DOHH2 (cell line): ENCODE data around the gene EFCAB9.

ENCODE experiments used
- H3F3A ChIP-seq: fragments of 200-600 bp; sonication (generic), shearing (Covaris generic); 2 replicates; pipeline ENCODE4 v1.6.0; 2016; ENCODE audit warnings: antibody characterized with exemption, mild to moderate bottlenecking; ENCODE audit not compliant: control insufficient read depth, insufficient read depth
- H3K27ac ChIP-seq: fragments of 200-600 bp; sonication (generic); 2 replicates; pipeline ENCODE4 v1.5.1; 2014; ENCODE audit warnings: low read depth, mild to moderate bottlenecking, low read length, moderate library complexity
- H3K27me3 ChIP-seq: fragments of 200-600 bp; sonication (generic); 2 replicates; pipeline ENCODE4 v1.6.1; 2014; ENCODE audit warnings: mild to moderate bottlenecking, low read length, mixed read lengths; ENCODE audit not compliant: control insufficient read depth
- H3K36me3 ChIP-seq: fragments of 200-600 bp; sonication (generic); 2 replicates; pipeline ENCODE4 v1.6.1; 2014; ENCODE audit warnings: mild to moderate bottlenecking, low read length, moderate library complexity, mixed read lengths; ENCODE audit not compliant: control insufficient read depth
- H3K4me1 ChIP-seq: fragments of 200-600 bp; sonication (generic); 2 replicates; pipeline ENCODE4 v1.6.1; 2014; ENCODE audit warnings: mild to moderate bottlenecking, low read length, mixed read lengths; ENCODE audit not compliant: control insufficient read depth
- H3K4me2 ChIP-seq: fragments of 200-600 bp; sonication (generic); 2 replicates; pipeline ENCODE4 v1.6.0; 2014; ENCODE audit warnings: mild to moderate bottlenecking, low read length, moderate library complexity
- H3K4me3 ChIP-seq: fragments of 200-600 bp; sonication (generic); 2 replicates; pipeline ENCODE4 v1.5.1; 2014; ENCODE audit warnings: mild to moderate bottlenecking, low read length, mixed read lengths
- H3K79me2 ChIP-seq: fragments of 200-600 bp; sonication (generic); 2 replicates; pipeline ENCODE4 v1.6.1; 2014; ENCODE audit warnings: mild to moderate bottlenecking, low read length, mixed read lengths; ENCODE audit not compliant: control insufficient read depth
- H3K9me2 ChIP-seq: fragments of 200-600 bp; sonication (generic); replicated peaks from 2 replicates; pipeline ENCODE4 v1.6.1; 2014; ENCODE audit warnings: mild to moderate bottlenecking, low read length, mixed read lengths; ENCODE audit not compliant: control insufficient read depth
- H3K9me3 ChIP-seq: fragments of 200-600 bp; sonication (generic); 2 replicates; pipeline ENCODE4 v1.6.1; 2014; ENCODE audit warnings: antibody characterized with exemption, low read length, mixed read lengths; ENCODE audit not compliant: control insufficient read depth, insufficient read depth
- H4K20me1 ChIP-seq: fragments of 200-600 bp; sonication (generic); 2 replicates; pipeline ENCODE4 v1.6.0; 2014; ENCODE audit warnings: low read depth, mild to moderate bottlenecking, antibody characterized with exemption, low read length, moderate library complexity; ENCODE audit not compliant: control insufficient read depth, insufficient read depth
- EZH2phosphoT487 ChIP-seq: fragments of 200-600 bp; sonication (generic); IDR thresholded peaks from 2 replicates; pipeline ENCODE4 v1.6.1; 2017; ENCODE audit warnings: borderline replicate concordance, mild to moderate bottlenecking, antibody characterized with exemption, low read length, moderate library complexity, mixed read lengths
- TF ChIP-seq, protein P1 (sequence below): fragments of 200-600 bp; sonication (generic); IDR thresholded peaks from one replicate; pipeline ENCODE4 v1.5.1; 2014; ENCODE audit warnings: antibody characterized with exemption, mild to moderate bottlenecking, low read depth, low read length; ENCODE audit not compliant: poor library complexity, severe bottlenecking

Gene EFCAB9

DNA sequence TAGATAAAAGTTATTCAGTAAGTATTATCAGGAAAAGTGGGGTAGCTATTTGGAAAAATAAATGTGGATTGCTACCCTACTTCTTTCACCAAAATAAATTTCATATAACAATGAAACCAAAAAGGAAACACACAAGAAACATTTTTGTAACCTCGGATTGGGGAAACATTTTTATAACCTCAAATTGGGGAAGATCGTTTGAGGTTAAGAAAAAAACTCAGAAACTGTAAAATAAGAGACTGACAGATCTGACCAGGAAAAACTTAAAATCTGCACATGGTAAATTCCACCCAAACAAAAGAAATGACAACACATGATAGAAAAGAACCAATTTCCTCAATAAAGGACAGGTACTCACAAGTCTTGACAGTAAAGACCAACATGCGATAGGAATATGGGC is 13.5 kb downstream of the EFCAB9 start:
- Histone ChIP-seq H3K36me3 (peaks cover 20% of the 10 kb centered on the region), H3K9me3 (no peaks in the 10 kb centered on the region), H3F3A (no peaks in the 10 kb centered on the region), H3K27me3 (no peaks in the 10 kb centered on the region), H3K4me3 (no peak overlapping the region), H3K4me1 (no peaks in the 10 kb centered on the region), H3K9me2 (no peaks in the 10 kb centered on the region), H3K27ac (no peak overlapping the region), H4K20me1 (no peaks in the 10 kb centered on the region), H3K79me2 (no peaks in the 10 kb centered on the region), H3K4me2 (no peak overlapping the region)
- no peak for TF ChIP-seq EZH2phosphoT487

DNA sequence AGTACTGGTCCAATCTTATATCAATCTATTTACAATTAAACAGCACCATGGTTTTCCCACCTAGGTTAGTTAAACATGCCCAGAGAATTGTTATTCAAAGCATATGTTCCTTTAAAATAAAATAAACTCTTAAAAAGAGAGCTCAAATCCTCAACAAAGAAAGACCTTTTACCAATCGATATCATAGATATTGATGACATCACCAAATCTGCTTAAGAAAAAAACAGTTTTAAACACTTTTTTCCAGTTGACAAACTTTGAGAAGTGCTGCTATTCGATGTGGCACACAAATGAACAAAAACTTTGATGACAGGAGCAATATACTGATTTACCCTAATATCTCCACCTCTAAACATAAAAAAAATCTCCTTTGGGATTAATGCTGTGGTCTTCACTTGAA is 15.7 kb downstream of the EFCAB9 start:
- Histone ChIP-seq H3K27me3 (no peaks in the 10 kb centered on the region), H3F3A (no peaks in the 10 kb centered on the region), H3K4me3 (no peak overlapping the region), H3K4me1 (no peaks in the 10 kb centered on the region), H3K4me2 (no peak overlapping the region), H3K27ac (no peak overlapping the region), H3K9me3 (no peaks in the 10 kb centered on the region), H3K79me2 (no peaks in the 10 kb centered on the region), H3K36me3 (peaks cover 27% of the 10 kb centered on the region), H4K20me1 (no peaks in the 10 kb centered on the region), H3K9me2 (no peaks in the 10 kb centered on the region)
- no peak for TF ChIP-seq EZH2phosphoT487
- TF ChIP-seq, protein P1, sequence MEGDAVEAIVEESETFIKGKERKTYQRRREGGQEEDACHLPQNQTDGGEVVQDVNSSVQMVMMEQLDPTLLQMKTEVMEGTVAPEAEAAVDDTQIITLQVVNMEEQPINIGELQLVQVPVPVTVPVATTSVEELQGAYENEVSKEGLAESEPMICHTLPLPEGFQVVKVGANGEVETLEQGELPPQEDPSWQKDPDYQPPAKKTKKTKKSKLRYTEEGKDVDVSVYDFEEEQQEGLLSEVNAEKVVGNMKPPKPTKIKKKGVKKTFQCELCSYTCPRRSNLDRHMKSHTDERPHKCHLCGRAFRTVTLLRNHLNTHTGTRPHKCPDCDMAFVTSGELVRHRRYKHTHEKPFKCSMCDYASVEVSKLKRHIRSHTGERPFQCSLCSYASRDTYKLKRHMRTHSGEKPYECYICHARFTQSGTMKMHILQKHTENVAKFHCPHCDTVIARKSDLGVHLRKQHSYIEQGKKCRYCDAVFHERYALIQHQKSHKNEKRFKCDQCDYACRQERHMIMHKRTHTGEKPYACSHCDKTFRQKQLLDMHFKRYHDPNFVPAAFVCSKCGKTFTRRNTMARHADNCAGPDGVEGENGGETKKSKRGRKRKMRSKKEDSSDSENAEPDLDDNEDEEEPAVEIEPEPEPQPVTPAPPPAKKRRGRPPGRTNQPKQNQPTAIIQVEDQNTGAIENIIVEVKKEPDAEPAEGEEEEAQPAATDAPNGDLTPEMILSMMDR: no peak

DNA sequence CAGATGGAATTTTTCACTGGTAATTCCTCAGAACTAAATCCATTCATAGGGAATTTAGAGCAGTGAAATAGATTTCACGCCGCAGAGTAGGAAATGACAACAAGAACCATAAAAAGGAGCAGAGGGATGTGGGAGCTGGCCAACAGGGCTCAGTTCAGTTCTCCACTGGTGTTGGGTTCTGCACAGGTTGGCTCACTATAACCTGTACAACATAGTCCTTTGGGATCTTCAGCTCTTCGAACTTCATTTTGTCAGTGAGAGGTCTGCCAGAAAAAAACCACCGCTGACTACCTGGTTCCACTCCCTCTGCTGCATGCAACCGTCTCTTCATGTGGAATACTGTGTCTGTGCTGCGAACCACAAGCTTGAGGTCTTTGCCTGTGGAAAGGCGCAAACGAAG is 17.7 kb downstream of the EFCAB9 start:
- H3F3A ChIP-seq: no peaks in the 10 kb centered on the region
- H3K4me3 ChIP-seq: no peak overlapping the region
- no peaks in the 10 kb centered on the region for H3K4me1 ChIP-seq
- H3K9me3 ChIP-seq: no peaks in the 10 kb centered on the region
- TF ChIP-seq EZH2phosphoT487: no peak
- TF ChIP-seq, protein P1: no peak
- peaks cover 30% of the 10 kb centered on the region for H3K36me3 ChIP-seq
- peaks cover 4% of the 10 kb centered on the region; the same call in 1 of the 2 replicates for H3K79me2 ChIP-seq
- no peak overlapping the region for H3K4me2 ChIP-seq
- no peaks in the 10 kb centered on the region for H4K20me1 ChIP-seq
- no peak overlapping the region for H3K27ac ChIP-seq
- H3K9me2 ChIP-seq: no peaks in the 10 kb centered on the region
- no peaks in the 10 kb centered on the region for H3K27me3 ChIP-seq

DNA sequence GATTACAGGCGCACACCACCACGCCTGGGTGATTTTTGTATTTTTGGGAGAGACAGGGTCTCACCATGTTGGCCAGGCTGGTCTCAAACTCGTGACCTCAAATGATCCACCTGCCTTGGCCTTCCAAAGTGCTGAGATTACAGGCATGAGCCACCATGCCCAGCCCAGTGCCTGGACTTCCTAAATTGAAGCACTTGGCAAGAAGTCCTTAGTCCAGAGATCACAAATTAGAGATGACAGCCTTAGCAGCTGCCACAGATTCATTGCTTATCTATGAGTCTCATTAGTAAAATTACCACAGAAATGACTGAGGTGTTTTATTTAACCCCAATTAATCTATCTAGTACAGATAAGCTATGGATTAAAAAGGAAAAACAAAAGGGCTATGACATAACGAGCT is 19.2 kb downstream of the EFCAB9 start:
- Histone ChIP-seq H3K27ac (no peak overlapping the region), H3K4me2 (no peak overlapping the region), H3K4me1 (no peaks in the 10 kb centered on the region), H3K79me2 (peaks cover 13% of the 10 kb centered on the region; the same call in 1 of the 2 replicates), H4K20me1 (no peaks in the 10 kb centered on the region), H3K4me3 (no peak overlapping the region), H3K9me3 (no peaks in the 10 kb centered on the region), H3K9me2 (no peaks in the 10 kb centered on the region), H3K27me3 (no peaks in the 10 kb centered on the region), H3F3A (no peaks in the 10 kb centered on the region), H3K36me3 (peaks cover 39% of the 10 kb centered on the region)
- TF ChIP-seq, protein P1: no peak
- TF ChIP-seq EZH2phosphoT487: no peak
